HG02763 (cell line): Measurements from ENCODE around the gene GART.
"Not testable (repeated sequence)": the region's sequence is repeated elsewhere in the genome, so short reads cannot be mapped to it uniquely, and the experiment has no call there.

Experiments used
- ATAC-seq: cut with Tn5 transposase; IDR thresholded peaks from one replicate; pipeline ENCODE4 v1.9.1; 2021; ENCODE audit warnings: mild to moderate bottlenecking, moderate library complexity; ENCODE audit not compliant: unreplicated experiment

Gene GART

GRCh38 chr21:33477066-33477465 is 64.9 kb downstream of the GART start:
- no peak for ATAC-seq

GRCh38 chr21:33473344-33473743 is 68.6 kb downstream of the GART start:
- ATAC-seq, result no peak

GRCh38 chr21:33470701-33471100 is 71.2 kb downstream of the GART start:
- ATAC-seq, result no peak

DNA sequence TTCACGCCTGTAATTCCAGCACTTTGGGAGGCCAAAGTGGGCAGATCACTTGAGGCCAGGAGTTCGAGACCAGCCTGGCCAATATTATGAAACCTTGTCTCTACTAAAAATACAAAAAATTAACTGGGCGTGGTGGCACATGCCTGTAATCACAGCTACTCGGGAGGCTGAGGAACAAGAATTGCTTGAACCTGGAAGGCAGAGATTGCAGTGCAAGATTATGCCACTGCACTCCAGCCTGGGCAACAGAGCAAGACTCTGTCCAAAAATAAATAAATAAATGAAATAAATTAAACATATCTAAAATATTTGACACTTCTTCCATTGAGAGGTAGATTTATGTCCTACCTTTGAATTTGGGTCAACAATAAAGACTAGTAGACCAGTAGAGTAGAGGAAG is 72.7 kb downstream of the GART start:
- ATAC-seq, result not testable (repeated sequence)

GRCh38 chr21:33461538-33462250 is 80.2 kb downstream of the GART start:
- no peak for ATAC-seq

DNA sequence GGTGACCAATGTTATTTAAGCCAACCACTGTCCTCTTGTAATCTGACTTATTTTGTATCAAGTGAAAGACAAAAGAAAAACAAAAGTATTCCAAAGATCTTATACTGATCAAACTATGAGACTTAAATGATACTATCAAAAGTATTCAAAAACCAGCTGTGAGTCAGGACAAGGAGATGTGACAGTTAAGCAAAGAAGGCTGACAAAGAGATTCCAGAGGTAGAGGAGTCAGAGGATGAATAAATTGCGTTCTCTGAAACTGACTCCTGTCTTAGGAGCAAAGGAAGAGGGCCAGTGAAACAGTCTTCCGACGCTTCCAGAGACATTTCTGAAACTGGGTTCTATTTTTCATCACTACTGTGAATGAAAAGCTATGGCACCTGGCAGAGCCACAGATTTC is 83.1 kb downstream of the GART start:
- no peak for ATAC-seq

GRCh38 chr21:33455686-33456446 is 86.1 kb downstream of the GART start:
- no peak for ATAC-seq
